ENCODE data around the gene RNF44. TPM values are rescaled to one million over a fixed set of nuclear protein-coding genes. Genes with fewer than 3 reads are reported as not detected.

The RNF44 gene
- total RNA-seq, 4 donors from 2014 or later: 29.6 to 45.7 (median 33.7) TPM

- no peak overlapping the region for H3K4me3 ChIP-seq (ENCODE audit: low read depth, poor library complexity, severe bottlenecking)
- TF ChIP-seq POLR2A (IDR thresholded peaks at IDR 0.05): no peak
- TF ChIP-seq, protein P1, sequence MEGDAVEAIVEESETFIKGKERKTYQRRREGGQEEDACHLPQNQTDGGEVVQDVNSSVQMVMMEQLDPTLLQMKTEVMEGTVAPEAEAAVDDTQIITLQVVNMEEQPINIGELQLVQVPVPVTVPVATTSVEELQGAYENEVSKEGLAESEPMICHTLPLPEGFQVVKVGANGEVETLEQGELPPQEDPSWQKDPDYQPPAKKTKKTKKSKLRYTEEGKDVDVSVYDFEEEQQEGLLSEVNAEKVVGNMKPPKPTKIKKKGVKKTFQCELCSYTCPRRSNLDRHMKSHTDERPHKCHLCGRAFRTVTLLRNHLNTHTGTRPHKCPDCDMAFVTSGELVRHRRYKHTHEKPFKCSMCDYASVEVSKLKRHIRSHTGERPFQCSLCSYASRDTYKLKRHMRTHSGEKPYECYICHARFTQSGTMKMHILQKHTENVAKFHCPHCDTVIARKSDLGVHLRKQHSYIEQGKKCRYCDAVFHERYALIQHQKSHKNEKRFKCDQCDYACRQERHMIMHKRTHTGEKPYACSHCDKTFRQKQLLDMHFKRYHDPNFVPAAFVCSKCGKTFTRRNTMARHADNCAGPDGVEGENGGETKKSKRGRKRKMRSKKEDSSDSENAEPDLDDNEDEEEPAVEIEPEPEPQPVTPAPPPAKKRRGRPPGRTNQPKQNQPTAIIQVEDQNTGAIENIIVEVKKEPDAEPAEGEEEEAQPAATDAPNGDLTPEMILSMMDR (IDR thresholded peaks at IDR 0.05): no peak
- 77 to 81% methylated on average over 4 of the region's 4 CpGs for WGBS, 2 donors
- intact Hi-C loops (cut with DNase I; ENCODE audit: low total_unique reads): no loop called here
- DNase-seq (ENCODE audit: low spot score in 2 of 2): peak in 1 of 2 donors; percentile 17
Observed at GRCh38 chr5:176508603-176509002, 28.6 kb downstream of the RNF44 start.

DNA sequence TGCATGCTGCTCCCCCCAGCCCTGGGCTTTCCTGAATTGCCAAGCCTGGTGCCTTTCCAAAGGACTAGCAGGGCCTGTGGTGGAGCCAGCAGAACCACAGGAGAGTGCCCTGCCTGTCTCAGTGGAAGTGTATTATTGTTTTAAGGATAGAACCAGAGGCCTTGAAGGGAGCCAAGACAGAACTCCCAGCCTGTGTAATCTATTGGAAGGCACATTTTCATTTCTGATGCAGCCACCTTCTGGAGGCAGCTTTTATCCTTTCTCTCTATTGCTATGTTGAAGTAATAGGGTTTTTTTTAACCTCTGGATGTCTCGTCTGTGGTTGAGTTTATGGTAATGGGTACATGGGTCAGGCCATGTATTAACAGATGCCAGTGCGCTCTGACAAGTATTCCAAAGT lies 29.3 kb downstream of the RNF44 start:
- no peak for TF ChIP-seq POLR2A (IDR thresholded peaks at IDR 0.05)
- TF ChIP-seq, protein P1 (IDR thresholded peaks at IDR 0.05): no peak
- H3K4me3 ChIP-seq (ENCODE audit: low read depth, poor library complexity, severe bottlenecking): no peak overlapping the region
- no peak for DNase-seq (ENCODE audit: low spot score in 2 of 2)
- WGBS, 2 donors: 87 to 94% methylated on average over 2 of the region's 2 CpGs
- intact Hi-C loops (cut with DNase I; ENCODE audit: low total_unique reads): no loop called here

DNA sequence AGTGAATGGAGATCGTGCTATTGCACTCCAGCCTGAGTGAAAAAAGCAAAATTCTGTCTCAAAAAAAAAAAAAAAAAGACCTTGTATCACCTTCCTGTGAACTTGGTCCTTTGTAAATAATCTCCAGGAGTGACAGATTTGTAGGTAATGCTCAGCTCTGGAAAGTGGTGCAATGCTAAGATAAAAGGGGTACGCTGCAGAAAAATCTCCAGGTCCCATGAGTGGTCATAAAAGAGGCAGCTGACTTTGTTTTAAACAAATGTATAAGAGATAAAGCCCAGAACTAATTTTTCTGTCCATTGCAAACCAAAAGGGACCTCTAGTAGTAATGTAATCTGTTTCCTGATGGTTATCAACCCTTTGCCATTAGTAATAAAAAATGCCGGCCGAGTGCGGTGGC lies 33.7 kb downstream of the RNF44 start:
- DNase-seq (ENCODE audit: low spot score in 2 of 2): no peak
- WGBS, 2 donors: 93 to 94% methylated on average over 5 of the region's 5 CpGs
- intact Hi-C loops (cut with DNase I; ENCODE audit: low total_unique reads): no loop called here
- TF ChIP-seq POLR2A (IDR thresholded peaks at IDR 0.05): no peak
- TF ChIP-seq, protein P1 (IDR thresholded peaks at IDR 0.05): no peak
- no peak overlapping the region for H3K4me3 ChIP-seq (ENCODE audit: low read depth, poor library complexity, severe bottlenecking)

GRCh38 chr5:176501333-176501732 lies 35.9 kb downstream of the RNF44 start:
- no peak for DNase-seq (ENCODE audit: low spot score in 2 of 2)
- TF ChIP-seq, protein P1 (IDR thresholded peaks at IDR 0.05): no peak
- no peak for TF ChIP-seq POLR2A (IDR thresholded peaks at IDR 0.05)
- intact Hi-C loops (cut with DNase I; ENCODE audit: low total_unique reads): no loop called here
- H3K4me3 ChIP-seq (ENCODE audit: low read depth, poor library complexity, severe bottlenecking): no peak overlapping the region
- WGBS, 2 donors: 93 to 97% methylated on average over 1 of the region's 1 CpG

- H3K4me3 ChIP-seq (ENCODE audit: low read depth, poor library complexity, severe bottlenecking): no peak overlapping the region
- no peak for DNase-seq (ENCODE audit: low spot score in 2 of 2)
- TF ChIP-seq, protein P1 (IDR thresholded peaks at IDR 0.05): no peak
- TF ChIP-seq POLR2A (IDR thresholded peaks at IDR 0.05): no peak
- 95 to 98% methylated on average over 3 of the region's 3 CpGs for WGBS, 2 donors
- intact Hi-C loops (cut with DNase I; ENCODE audit: low total_unique reads): no loop called here
Observed at GRCh38 chr5:176500511-176500910, 36.7 kb downstream of the RNF44 start.

DNA sequence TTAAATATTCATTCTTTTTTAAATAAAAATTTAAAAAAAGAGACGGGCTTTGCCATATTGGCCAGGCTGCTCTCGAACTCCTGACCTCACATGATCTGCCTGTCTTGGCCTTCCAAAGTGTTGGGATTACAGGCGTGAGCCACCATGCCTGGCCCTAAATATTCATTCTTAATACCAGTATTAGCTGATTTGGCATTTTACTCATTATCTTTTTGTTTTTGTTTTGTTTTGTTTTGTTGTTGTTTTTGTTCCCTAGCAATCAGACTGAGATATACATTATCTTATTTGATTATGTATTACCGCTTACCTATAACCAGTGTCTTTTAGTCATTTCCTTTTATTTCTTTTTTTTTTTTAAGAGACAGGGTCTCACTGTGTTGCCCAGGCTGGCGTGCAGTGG lies 37.9 kb downstream of the RNF44 start:
- WGBS, 2 donors: 89% methylated on average over 5 of the region's 5 CpGs
- TF ChIP-seq, protein P1 (IDR thresholded peaks at IDR 0.05): no peak
- no peak for TF ChIP-seq POLR2A (IDR thresholded peaks at IDR 0.05)
- intact Hi-C loops (cut with DNase I; ENCODE audit: low total_unique reads): no loop called here
- DNase-seq (ENCODE audit: low spot score in 2 of 2): no peak
- H3K4me3 ChIP-seq (ENCODE audit: low read depth, poor library complexity, severe bottlenecking): no peak overlapping the region
